ENCODE measurements around the gene KCNQ1.

Gene KCNQ1

DNA sequence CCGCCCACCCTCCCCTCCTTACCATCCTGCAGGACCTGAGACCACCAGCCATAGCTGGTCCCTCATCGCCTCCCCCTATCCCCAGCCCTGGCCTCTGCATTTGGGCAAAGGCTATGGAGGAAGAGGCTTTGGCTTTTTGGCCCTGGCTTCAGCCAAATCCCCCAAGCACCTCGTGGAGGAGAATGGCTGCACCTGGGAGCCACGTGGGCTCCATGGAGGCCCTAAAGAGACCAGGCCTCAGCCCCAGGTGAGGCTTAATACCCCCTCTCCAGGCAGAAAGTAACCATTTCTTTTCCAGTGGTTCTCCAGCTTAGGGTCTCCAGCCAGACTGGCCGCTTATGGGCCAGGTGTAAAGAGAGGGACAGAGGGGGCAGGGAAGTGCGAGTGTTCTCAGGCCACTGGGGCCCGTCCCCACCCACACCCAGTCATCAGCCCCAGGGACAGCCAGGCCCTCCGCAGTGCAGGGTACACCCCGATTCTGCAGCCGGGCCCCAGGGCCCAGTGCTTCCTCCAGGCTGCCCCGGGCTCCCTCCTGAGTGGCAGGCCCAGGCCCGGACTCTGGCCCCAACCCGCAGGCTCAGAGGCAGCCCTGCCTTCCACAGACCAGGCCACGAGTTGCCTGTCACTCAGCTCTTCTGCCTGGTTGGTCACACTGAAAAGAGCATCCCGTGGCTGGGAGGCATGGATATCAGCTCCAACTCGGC lies 414.3 kb downstream of the KCNQ1 start:
- DNase-seq = no peak

DNA sequence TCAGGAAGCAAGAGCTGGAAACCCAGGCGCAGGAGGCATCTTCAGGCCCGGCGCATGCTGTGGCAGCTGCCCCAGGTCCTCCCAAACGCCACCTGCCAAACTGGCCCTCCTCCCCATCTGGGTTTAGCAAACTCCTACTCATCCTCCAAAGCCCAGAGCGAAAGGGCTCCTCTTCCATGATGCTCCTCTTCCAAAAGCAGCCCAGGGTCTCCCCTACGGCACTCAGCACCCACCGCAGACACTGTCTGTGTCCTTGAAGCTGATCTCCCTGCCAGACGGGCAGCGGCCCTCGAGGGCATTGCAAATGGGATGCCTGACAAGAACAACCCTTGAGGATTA lies 414.9 kb downstream of the KCNQ1 start:
- DNase-seq = no peak

- no peak for DNase-seq
These were observed 415.8 kb downstream of the KCNQ1 start for GRCh38 chr11:2860636-2861035.

DNA sequence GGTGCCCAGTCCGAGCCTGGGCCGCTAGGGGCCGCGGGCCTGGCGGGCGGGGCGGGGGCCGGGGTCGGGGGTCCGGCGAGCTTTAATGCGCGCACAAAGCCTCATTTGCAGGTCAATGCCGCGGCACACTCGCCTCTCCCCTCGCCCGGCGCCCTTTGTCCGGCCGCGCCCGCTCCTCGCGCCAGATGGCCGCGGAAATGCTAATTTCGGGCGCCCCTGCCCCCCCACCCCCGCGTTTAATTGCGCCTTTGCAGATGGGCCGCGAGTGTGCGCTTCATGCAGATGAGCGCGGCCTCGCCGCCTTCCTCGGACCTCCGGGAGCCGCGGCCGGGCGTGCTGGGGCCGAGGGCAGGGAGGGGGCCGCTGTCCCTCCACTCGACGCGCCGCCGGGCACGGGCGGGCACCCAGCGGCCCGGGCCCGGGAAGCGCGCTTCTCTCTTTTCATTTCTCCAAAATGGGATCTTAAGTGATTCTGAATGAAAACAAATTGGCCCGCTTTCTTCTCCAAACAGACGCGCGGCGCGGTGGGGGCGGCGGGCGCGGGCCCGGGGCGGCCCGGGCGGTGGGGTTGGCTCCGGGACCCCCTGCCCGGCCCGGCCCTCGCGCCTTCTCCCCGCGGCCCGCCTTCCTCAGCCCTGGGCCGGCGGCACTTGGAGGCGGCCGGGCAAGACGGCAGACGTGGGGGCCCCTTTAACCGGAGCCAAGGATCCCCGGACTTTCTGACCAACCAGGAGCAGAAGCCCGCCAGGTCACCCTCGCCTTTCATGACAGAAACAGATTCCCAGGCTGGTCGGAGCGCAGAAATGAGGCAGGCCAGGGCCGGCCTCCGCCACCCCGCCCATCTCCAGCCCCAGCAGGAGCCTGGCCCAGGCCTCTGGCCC lies 417.8 kb downstream of the KCNQ1 start:
- no peak for DNase-seq

GRCh38 chr11:2863276-2863618 lies 418.4 kb downstream of the KCNQ1 start:
- no peak for DNase-seq

GRCh38 chr11:2864901-2865300 lies 420.1 kb downstream of the KCNQ1 start:
- no peak for DNase-seq

GRCh38 chr11:2865922-2866577 lies 421.2 kb downstream of the KCNQ1 start:
- DNase-seq = no peak

GRCh38 chr11:2867142-2867541 lies 422.3 kb downstream of the KCNQ1 start:
- DNase-seq = no peak

DNA sequence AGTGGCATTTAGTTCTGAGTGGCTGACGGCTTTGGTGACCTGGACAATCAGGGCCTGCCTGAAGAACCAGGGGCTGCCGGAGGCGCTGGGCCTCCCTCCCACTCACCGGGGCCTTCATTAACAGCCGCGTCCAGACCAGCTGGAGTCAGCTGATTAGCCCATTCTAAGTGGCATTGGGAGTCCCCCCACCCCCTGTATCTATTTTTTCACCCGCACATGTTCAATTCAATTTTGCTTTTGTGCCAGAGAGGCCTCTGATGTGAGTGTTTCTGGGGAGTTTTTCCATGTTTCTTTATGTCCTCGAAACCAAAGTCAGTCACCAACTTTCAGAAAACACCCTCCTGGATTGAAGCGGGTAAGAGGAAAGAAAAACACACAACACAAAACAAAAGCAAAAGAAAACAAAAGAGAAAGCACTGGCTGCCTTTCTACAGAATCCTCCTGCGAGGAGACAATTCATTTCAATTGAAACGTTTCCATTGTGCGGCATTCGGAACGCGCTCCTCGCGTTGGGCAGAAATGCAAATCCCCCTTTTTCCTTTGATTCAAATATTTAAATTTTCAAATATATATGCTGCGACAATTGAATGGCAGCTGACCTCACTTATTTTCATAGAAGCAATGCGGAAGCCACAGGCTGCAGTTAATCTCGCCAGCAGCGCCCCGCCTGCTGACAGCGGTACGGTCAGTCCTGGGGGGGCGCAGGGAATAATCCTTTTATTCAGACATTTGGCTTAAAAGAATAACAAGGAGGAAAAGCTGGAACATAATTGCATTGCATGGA lies 423.1 kb downstream of the KCNQ1 start:
- no peak for DNase-seq

- no peak for DNase-seq
These were observed 423.8 kb downstream of the KCNQ1 start for GRCh38 chr11:2868506-2869133.

DNA sequence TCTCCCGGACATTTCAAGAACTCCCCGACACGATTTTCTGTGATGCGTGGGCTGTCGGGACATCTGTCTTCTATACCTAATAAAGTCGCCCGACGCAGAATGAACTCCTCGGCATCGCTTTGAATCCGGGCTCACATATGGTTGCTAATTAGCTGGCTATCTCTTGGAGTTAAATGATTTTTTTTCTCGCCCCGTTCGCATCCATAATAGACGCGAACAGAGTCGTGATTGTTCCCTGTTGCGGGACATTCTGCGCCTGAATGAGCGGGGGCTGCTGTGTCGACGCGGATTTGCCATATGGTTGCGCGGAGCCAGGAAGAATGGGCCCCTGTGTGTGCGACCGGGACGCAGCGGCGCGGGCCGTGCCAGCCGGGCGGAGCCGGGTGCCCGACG lies 424.3 kb downstream of the KCNQ1 start:
- DNase-seq = no peak

- no peak for DNase-seq
These were observed 425.0 kb downstream of the KCNQ1 start for GRCh38 chr11:2869561-2870427.

DNA sequence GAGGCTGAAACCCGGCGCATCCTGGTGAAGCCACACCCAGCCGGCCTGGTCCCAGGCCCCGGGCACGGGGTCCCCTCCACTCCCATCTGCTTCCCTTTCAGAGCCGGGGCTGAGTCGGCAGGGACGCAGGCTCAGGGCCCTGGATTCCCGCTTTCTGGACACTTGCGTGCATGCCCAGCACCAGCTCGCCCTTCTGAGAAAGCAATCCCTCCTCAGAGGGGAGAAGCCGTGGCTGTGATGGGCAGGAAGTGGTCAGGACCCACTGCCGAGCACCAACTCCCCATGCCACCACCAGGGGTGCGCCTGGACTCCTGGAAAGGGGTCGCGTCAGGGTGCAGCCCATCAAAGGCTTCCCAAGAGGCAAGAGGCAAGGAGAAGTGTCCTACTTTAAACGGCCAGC lies 425.7 kb downstream of the KCNQ1 start:
- DNase-seq = no peak

GRCh38 chr11:2870969-2871680 lies 426.3 kb downstream of the KCNQ1 start:
- DNase-seq = no peak

DNA sequence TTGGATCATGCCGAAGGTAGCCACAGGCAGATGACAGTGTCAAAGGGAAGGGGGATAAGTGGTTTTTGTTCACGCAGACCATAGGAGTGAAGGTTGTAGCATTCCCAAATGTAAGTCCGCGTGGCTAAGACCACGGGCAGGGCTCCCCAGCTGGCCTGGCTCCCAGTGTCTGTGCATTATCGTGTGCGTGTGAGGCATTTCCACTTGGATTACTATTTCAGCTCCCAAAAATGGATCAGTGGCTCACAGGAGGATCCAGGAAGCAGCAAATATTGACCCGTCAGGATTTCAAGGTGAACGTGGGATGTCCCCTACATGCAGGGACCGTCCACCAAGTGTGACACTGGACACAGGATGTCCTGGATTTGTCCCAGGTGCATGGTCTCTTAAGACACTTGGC lies 430.2 kb downstream of the KCNQ1 start:
- DNase-seq = no peak

GRCh38 chr11:2877474-2877873 lies 432.7 kb downstream of the KCNQ1 start:
- no peak for DNase-seq

DNA sequence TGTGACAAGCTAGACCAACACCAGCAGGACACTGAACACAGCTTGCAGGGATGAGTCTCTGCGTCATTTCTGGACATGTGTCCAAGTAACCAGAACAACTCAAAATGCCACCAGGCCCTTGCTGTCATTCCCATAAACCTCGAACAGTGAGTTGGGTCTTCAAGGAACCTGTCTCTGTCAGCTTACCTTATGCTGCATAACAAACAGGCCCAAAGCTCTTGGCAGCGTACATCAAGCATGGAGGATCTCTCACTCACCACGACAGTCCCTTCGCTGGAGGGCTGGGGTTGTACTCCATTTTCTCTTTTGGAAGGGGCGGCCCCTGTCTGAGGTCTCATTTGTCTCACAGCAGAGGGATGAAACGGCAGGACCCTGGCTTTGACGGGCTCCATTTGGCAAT lies 434.0 kb downstream of the KCNQ1 start:
- no peak for DNase-seq

- no peak for DNase-seq
These were observed 435.8 kb downstream of the KCNQ1 start for GRCh38 chr11:2880646-2881045.

GRCh38 chr11:2881076-2881980 lies 436.5 kb downstream of the KCNQ1 start:
- DNase-seq = no peak

- no peak for DNase-seq
These were observed 437.2 kb downstream of the KCNQ1 start for GRCh38 chr11:2881981-2882375.
